T47D (cell line): ENCODE data around the gene ZKSCAN3.

ENCODE experiments used
- DNase-seq, 2 experiments: peaks; one replicate each; pipeline versions ENCODE4 v3.0.0 to v3.0.0-alpha.2; 2011 to 2012; ENCODE audit warnings: low read depth in 1 of 2, low spot score in 1 of 2
- JUND ChIP-seq: IDR thresholded peaks from 2 replicates; pipeline ENCODE4 v1.6.1; 2012; ENCODE audit warnings: low read depth
- in situ Hi-C: cut with HindIII; loops from 2 replicates; pipeline ENCODE4 v1.10.0; 2016; ENCODE audit warnings: low sequenced_read_pairs, low pct_unique_long_range_greater_than_20kb

ZKSCAN3 gene

GRCh38 chr6:28371280-28371679, 21.5 kb downstream of the ZKSCAN3 start:
- TF ChIP-seq JUND: no peak
- in situ Hi-C loops: no loop called here
- DNase-seq: no peak

- TF ChIP-seq JUND: no peak
- no peak for DNase-seq
- in situ Hi-C loops: no loop called here
Measured at GRCh38 chr6:28371706-28372451, 22.1 kb downstream of the ZKSCAN3 start.

- DNase-seq: no peak
- no peak for TF ChIP-seq JUND
- in situ Hi-C loops: no loop called here
Measured at GRCh38 chr6:28373925-28374324, 24.2 kb downstream of the ZKSCAN3 start.

- in situ Hi-C loops: no loop called here
- DNase-seq: no peak
- no peak for TF ChIP-seq JUND
Measured at GRCh38 chr6:28377879-28378278, 28.1 kb downstream of the ZKSCAN3 start.

GRCh38 chr6:28378644-28379043, 28.9 kb downstream of the ZKSCAN3 start:
- no peak for TF ChIP-seq JUND
- no peak for DNase-seq
- in situ Hi-C loops: no loop called here

GRCh38 chr6:28380381-28380780, 30.6 kb downstream of the ZKSCAN3 start:
- in situ Hi-C loops: no loop called here
- TF ChIP-seq JUND: no peak
- no peak for DNase-seq

- TF ChIP-seq JUND: no peak
- in situ Hi-C loops: no loop called here
- peak; percentile 47 to 90 for DNase-seq
Measured at GRCh38 chr6:28383235-28384142, 33.7 kb downstream of the ZKSCAN3 start.

GRCh38 chr6:28384143-28384533, 34.4 kb downstream of the ZKSCAN3 start:
- no peak for DNase-seq
- in situ Hi-C loops: no loop called here
- TF ChIP-seq JUND: no peak

GRCh38 chr6:28390688-28391087, 40.9 kb downstream of the ZKSCAN3 start:
- TF ChIP-seq JUND: no peak
- in situ Hi-C loops: no loop called here
- DNase-seq: no peak

GRCh38 chr6:28393912-28394662, 44.3 kb downstream of the ZKSCAN3 start:
- DNase-seq: peak in 1 of 2 experiments; percentile 33
- in situ Hi-C loops: no loop called here
- TF ChIP-seq JUND: no peak

GRCh38 chr6:28395918-28396317, 46.2 kb downstream of the ZKSCAN3 start:
- in situ Hi-C loops: no loop called here
- no peak for TF ChIP-seq JUND
- no peak for DNase-seq

GRCh38 chr6:28399350-28400121, 49.8 kb downstream of the ZKSCAN3 start, which contains the start of gene ZSCAN12:
Gene ZSCAN12 (minus strand): TSS chr6:28399747. CDS start chr6:28398405, 1,342 bp downstream.
- in situ Hi-C loops: no loop called here
- no peak for TF ChIP-seq JUND
- DNase-seq: no peak
